K562 (cell line): ENCODE results near the gene MXI1. TPM values are rescaled to one million over a fixed set of nuclear protein-coding genes. Genes with fewer than 3 reads are reported as not detected.
A peak's percentile ranks its signal among the peaks of the same experiment; 100 is the strongest.

Experiments
- BRD4 ChIP-seq: fragments of 200-600 bp; sonication (generic); IDR thresholded peaks from 2 replicates; pipeline ENCODE4 v1.6.1; 2017; ENCODE audit warnings: inconsistent platforms
- CXXC5 ChIP-seq: fragments of 250-450 bp; sonication (Bioruptor Pico); IDR thresholded peaks from 2 replicates; pipeline ENCODE4 v1.8.0; 2022; ENCODE audit warnings: inconsistent platforms, mild to moderate bottlenecking, moderate library complexity
- EP400 ChIP-seq: fragments of 450-650 bp; IDR thresholded peaks from 2 replicates; pipeline ENCODE4 v1.6.1; 2017; ENCODE audit warnings: antibody characterized with exemption, mild to moderate bottlenecking, moderate library complexity
- EZH2 ChIP-seq: IDR thresholded peaks from 2 replicates; pipeline ENCODE4 v1.6.1; 2012; ENCODE audit warnings: low read depth, mild to moderate bottlenecking, inconsistent platforms, low read length, borderline replicate concordance
- FOS ChIP-seq: IDR thresholded peaks from 3 replicates; pipeline ENCODE4 v1.6.1; 2011; ENCODE audit not compliant: insufficient read length; ENCODE audit errors: extremely low read depth
- GTF2F1 ChIP-seq: IDR thresholded peaks from 2 replicates; pipeline ENCODE4 v1.6.1; 2011; ENCODE audit warnings: low read depth, low read length, improper control_type of control experiment
- HCFC1 ChIP-seq: IDR thresholded peaks from 2 replicates; pipeline ENCODE4 v1.6.1; 2012; ENCODE audit warnings: low read depth, low read length, improper control_type of control experiment
- HDAC1 ChIP-seq, 2 experiments: fragments of 450-650 bp; IDR thresholded peaks; 2 replicates each; pipeline ENCODE4 v1.6.1; 2016 to 2017; ENCODE audit warnings: inconsistent platforms in 1 of 2, mild to moderate bottlenecking in 1 of 2, moderate library complexity in 1 of 2
- KLF1 ChIP-seq: fragments of 450-650 bp; IDR thresholded peaks from 2 replicates; pipeline ENCODE4 v1.6.1; 2016; ENCODE audit warnings: missing genetic modification characterization, missing compliant biosample characterization
- MYC ChIP-seq, 2 experiments: fragments of 250-450 bp in 1 of 2; sonication (Bioruptor Pico) in 1 of 2; IDR thresholded peaks; 2 replicates each; pipeline versions ENCODE4 v1.5.1 to v1.6.1; 2012 to 2021; ENCODE audit warnings: low read depth in 2 of 2, borderline replicate concordance in 1 of 2, improper control_type of control experiment in 1 of 2, low read length in 1 of 2, mild to moderate bottlenecking in 1 of 2, moderate library complexity in 1 of 2
- NCOR1 ChIP-seq: fragments of 450-650 bp; IDR thresholded peaks from 2 replicates; pipeline ENCODE4 v1.6.1; 2016; ENCODE audit warnings: mild to moderate bottlenecking, moderate library complexity
- PHF8 ChIP-seq: fragments of 200-600 bp; sonication (generic); IDR thresholded peaks from 2 replicates; pipeline ENCODE4 v1.6.1; 2012; ENCODE audit warnings: mixed run types, mild to moderate bottlenecking, inconsistent platforms, low read length, moderate library complexity, borderline replicate concordance
- SIN3A ChIP-seq, 2 experiments: fragments of 150-350 bp in 1 of 2; IDR thresholded peaks; 2 replicates each; pipeline ENCODE4 v1.6.1; 2011 to 2016; ENCODE audit warnings: borderline replicate concordance in 2 of 2, low read depth in 2 of 2, low read length in 2 of 2, mild to moderate bottlenecking in 2 of 2, moderate library complexity in 2 of 2; ENCODE audit not compliant: control insufficient read depth in 1 of 2
- SMAD4 ChIP-seq: fragments of 250-450 bp; sonication (Bioruptor Pico); conservative IDR thresholded peaks from 2 replicates; pipeline ENCODE4 v1.8.0; 2021; ENCODE audit warnings: inconsistent platforms, mild to moderate bottlenecking, moderate library complexity
- TRIM28 ChIP-seq: fragments of 450-650 bp; IDR thresholded peaks from 2 replicates; pipeline ENCODE4 v1.6.1; 2017
- ZNF133 ChIP-seq: fragments of 250-450 bp; sonication (Bioruptor Pico); IDR thresholded peaks from 2 replicates; pipeline ENCODE4 v1.4.0; 2020; ENCODE audit warnings: mild to moderate bottlenecking
- ZNF589 ChIP-seq: fragments of 200-800 bp; sonication (Bioruptor generic); IDR thresholded peaks from 2 replicates; pipeline ENCODE4 v1.6.1; 2016; ENCODE audit warnings: low read depth, missing genetic modification characterization, missing compliant biosample characterization
- ZSCAN29 ChIP-seq: fragments of 450-650 bp; IDR thresholded peaks from 2 replicates; pipeline ENCODE4 v1.6.1; 2017
- polyA plus RNA-seq, 8 experiments: library from polyadenylated mRNA; depleted of rRNA in 4 of 8; stranded (reverse) in 5 of 8; unstranded in 3 of 8; fragments of >200 nt; fragmentation: Nextera tagmentation in 2 of 8; fragmentation: Illumina TruSeq in 1 of 8; extraction: Ambion mirVana in 2 of 8; extraction: Trizol in 1 of 8; gene quantifications; 2 replicates each; pipeline versions ENCODE4 v1.2.1 to v1.2.3, GENCODE V29; 2011 to 2014; ENCODE audit warnings: inconsistent platforms in 1 of 8, missing spikeins in 1 of 8
- total RNA-seq, 7 experiments: library from RNA; depleted of rRNA in 6 of 7; stranded (reverse); fragments of >200 nt in 6 of 7; fragmentation: Illumina TruSeq in 2 of 7; extraction: Trizol in 2 of 7; gene quantifications; 2 replicates each; pipeline versions ENCODE4 v1.2.1 to v1.2.3, GENCODE V29; 2011 to 2021; ENCODE audit warnings: low replicate concordance in 1 of 7
- TF ChIP-seq, protein P1 (sequence below): fragments of 450-650 bp; IDR thresholded peaks from 2 replicates; pipeline ENCODE4 v1.6.1; 2018; ENCODE audit not compliant: partially characterized antibody
- TF ChIP-seq, protein P2 (sequence below): fragments of 450-650 bp; IDR thresholded peaks from 2 replicates; pipeline ENCODE4 v1.6.1; 2016; ENCODE audit warnings: borderline replicate concordance
- TF ChIP-seq, protein P3 (sequence below): fragments of 250-450 bp; sonication (Bioruptor Pico); IDR thresholded peaks from 2 replicates; pipeline ENCODE4 v1.5.1; 2021; ENCODE audit warnings: mild to moderate bottlenecking

Gene MXI1
- total and polyA plus RNA-seq, 9 of the 15 experiments (the other 6 are each of a cell fraction or from before 2014, with no cell fraction given): 9.1 to 23.7 (median 14.8) TPM

DNA sequence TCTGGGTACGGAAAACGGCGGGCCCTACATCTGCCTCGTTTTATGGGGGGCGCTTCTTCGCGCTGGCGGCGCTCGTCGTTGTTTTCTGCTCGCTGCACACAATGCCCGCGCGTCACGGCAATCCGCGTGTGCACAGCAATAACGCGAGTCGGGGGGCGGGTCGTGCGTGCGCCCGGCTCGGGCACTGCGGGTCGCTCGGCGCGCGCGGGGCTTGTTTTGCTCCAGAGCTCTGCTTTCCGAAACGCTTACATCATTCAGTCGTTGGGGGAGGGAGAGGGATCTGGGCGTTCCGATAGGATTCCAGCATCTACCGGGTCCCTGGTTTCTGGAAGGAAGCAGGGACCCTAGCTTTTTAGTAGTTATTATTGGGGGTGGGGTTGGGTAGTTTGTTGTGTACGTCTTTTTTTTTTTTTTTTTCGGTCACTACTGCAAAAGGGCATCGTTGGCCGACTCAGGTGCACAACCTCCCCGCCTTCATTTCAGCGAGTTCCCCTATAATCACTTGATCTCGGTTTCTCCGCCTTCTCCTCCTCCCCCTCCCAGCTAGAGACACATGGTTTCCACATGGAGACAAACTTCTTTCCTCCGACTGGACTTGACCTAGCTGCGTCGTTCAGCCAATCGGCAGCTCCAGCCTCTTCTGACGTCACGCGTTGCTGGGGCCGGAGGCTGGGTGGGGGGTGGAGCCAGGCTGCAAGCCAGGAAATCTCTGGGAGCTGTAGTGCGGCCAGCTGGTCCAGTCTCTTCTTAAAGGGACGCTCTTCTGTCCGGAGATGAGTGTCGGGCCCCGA, 3.5 kb downstream of the MXI1 start (continued):
- TF ChIP-seq, protein P1, sequence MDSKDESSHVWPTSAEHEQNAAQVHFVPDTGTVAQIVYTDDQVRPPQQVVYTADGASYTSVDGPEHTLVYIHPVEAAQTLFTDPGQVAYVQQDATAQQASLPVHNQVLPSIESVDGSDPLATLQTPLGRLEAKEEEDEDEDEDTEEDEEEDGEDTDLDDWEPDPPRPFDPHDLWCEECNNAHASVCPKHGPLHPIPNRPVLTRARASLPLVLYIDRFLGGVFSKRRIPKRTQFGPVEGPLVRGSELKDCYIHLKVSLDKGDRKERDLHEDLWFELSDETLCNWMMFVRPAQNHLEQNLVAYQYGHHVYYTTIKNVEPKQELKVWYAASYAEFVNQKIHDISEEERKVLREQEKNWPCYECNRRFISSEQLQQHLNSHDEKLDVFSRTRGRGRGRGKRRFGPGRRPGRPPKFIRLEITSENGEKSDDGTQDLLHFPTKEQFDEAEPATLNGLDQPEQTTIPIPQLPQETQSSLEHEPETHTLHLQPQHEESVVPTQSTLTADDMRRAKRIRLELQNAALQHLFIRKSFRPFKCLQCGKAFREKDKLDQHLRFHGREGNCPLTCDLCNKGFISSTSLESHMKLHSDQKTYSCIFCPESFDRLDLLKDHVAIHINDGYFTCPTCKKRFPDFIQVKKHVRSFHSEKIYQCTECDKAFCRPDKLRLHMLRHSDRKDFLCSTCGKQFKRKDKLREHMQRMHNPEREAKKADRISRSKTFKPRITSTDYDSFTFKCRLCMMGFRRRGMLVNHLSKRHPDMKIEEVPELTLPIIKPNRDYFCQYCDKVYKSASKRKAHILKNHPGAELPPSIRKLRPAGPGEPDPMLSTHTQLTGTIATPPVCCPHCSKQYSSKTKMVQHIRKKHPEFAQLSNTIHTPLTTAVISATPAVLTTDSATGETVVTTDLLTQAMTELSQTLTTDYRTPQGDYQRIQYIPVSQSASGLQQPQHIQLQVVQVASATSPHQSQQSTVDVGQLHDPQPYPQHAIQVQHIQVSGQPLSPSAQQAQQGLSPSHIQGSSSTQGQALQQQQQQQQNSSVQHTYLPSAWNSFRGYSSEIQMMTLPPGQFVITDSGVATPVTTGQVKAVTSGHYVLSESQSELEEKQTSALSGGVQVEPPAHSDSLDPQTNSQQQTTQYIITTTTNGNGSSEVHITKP: peak; percentile 98
- no peak for TF ChIP-seq SMAD4 (CRISPR knock-in tag)
- no peak for TF ChIP-seq EZH2
- TF ChIP-seq KLF1: no peak
- TF ChIP-seq EP400: peak; percentile 96
- TF ChIP-seq HCFC1: 0 out of 2 replicates have a peak, but pooled peaks have one; percentile 21
- TF ChIP-seq CXXC5 (CRISPR knock-in tag): peak; percentile 59
- TF ChIP-seq HDAC1 (IDR thresholded peaks at IDR 0.05): peak in 1 of 2 experiments; percentile 84; a peak in 1 of 4 replicates
- TF ChIP-seq TRIM28: no peak
- no peak for TF ChIP-seq BRD4
- TF ChIP-seq GTF2F1: peak; percentile 95; the same call in 1 of the 2 replicates
- TF ChIP-seq MYC (IDR thresholded peaks at IDR 0.05; ENCODE audit: low read depth, low read length): peak; percentile 95
- no peak for TF ChIP-seq MYC (CRISPR knock-in tag; IDR thresholded peaks at IDR 0.05; ENCODE audit: borderline replicate concordance, low read depth)
- no peak for TF ChIP-seq ZSCAN29
- peak in 1 of 2 experiments; percentile 77; a peak in 2 of 4 replicates for TF ChIP-seq SIN3A (IDR thresholded peaks at IDR 0.05; ENCODE audit: borderline replicate concordance in 2 of 2, control insufficient read depth in 1 of 2, low read depth in 2 of 2, low read length in 2 of 2)
- TF ChIP-seq ZNF133 (CRISPR knock-in tag): no peak
- TF ChIP-seq FOS: peak; percentile 86
- TF ChIP-seq, protein P2, sequence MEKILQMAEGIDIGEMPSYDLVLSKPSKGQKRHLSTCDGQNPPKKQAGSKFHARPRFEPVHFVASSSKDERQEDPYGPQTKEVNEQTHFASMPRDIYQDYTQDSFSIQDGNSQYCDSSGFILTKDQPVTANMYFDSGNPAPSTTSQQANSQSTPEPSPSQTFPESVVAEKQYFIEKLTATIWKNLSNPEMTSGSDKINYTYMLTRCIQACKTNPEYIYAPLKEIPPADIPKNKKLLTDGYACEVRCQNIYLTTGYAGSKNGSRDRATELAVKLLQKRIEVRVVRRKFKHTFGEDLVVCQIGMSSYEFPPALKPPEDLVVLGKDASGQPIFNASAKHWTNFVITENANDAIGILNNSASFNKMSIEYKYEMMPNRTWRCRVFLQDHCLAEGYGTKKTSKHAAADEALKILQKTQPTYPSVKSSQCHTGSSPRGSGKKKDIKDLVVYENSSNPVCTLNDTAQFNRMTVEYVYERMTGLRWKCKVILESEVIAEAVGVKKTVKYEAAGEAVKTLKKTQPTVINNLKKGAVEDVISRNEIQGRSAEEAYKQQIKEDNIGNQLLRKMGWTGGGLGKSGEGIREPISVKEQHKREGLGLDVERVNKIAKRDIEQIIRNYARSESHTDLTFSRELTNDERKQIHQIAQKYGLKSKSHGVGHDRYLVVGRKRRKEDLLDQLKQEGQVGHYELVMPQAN: peak; percentile 85; the same call in 1 of the 2 replicates
- peak; percentile 56; the same call in 1 of the 2 replicates for TF ChIP-seq PHF8
- TF ChIP-seq ZNF589 (CRISPR knock-in tag): no peak
- 0 out of 2 replicates have a peak, but pooled peaks have one; percentile 15 for TF ChIP-seq NCOR1
- TF ChIP-seq, protein P3, sequence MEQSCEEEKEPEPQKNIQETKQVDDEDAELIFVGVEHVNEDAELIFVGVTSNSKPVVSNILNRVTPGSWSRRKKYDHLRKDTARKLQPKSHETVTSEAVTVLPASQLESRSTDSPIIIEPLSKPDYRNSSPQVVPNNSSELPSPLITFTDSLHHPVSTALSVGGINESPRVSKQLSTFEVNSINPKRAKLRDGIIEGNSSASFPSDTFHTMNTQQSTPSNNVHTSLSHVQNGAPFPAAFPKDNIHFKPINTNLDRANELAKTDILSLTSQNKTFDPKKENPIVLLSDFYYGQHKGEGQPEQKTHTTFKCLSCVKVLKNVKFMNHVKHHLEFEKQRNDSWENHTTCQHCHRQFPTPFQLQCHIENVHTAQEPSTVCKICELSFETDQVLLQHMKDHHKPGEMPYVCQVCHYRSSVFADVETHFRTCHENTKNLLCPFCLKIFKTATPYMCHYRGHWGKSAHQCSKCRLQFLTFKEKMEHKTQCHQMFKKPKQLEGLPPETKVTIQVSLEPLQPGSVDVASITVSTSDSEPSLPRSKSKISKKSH (CRISPR knock-in tag): no peak
